Activated T-cell treated with anti-CD3 and anti-CD28 coated beads, Interleukin-2, amount 50 U/mL, for 24 hours (primary cell): Measurements from ENCODE around the gene TMEM219.

ENCODE experiments used
- DNase-seq: peaks from one replicate; pipeline ENCODE4 v3.0.0-alpha.2; 2020
- H3K27ac Mint-ChIP-seq: 2 replicates; pipeline ENCODE4 v1.8.0; 2020; ENCODE audit warnings: mild to moderate bottlenecking, mixed read lengths
- H3K27me3 Mint-ChIP-seq: 2 replicates; pipeline ENCODE4 v1.8.0; 2020; ENCODE audit warnings: mixed read lengths
- H3K36me3 Mint-ChIP-seq: 2 replicates; pipeline ENCODE4 v1.8.0; 2020; ENCODE audit warnings: low read depth, mixed read lengths
- H3K4me1 Mint-ChIP-seq: 2 replicates; pipeline ENCODE4 v1.8.0; 2020; ENCODE audit warnings: low read depth, mixed read lengths
- H3K4me3 Mint-ChIP-seq: 2 replicates; pipeline ENCODE4 v1.8.0; 2020; ENCODE audit warnings: mild to moderate bottlenecking, moderate library complexity, mixed read lengths
- H3K9me3 Mint-ChIP-seq: 2 replicates; pipeline ENCODE4 v1.8.0; 2020; ENCODE audit warnings: mixed read lengths

The TMEM219 gene, protein sequence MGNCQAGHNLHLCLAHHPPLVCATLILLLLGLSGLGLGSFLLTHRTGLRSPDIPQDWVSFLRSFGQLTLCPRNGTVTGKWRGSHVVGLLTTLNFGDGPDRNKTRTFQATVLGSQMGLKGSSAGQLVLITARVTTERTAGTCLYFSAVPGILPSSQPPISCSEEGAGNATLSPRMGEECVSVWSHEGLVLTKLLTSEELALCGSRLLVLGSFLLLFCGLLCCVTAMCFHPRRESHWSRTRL

DNA sequence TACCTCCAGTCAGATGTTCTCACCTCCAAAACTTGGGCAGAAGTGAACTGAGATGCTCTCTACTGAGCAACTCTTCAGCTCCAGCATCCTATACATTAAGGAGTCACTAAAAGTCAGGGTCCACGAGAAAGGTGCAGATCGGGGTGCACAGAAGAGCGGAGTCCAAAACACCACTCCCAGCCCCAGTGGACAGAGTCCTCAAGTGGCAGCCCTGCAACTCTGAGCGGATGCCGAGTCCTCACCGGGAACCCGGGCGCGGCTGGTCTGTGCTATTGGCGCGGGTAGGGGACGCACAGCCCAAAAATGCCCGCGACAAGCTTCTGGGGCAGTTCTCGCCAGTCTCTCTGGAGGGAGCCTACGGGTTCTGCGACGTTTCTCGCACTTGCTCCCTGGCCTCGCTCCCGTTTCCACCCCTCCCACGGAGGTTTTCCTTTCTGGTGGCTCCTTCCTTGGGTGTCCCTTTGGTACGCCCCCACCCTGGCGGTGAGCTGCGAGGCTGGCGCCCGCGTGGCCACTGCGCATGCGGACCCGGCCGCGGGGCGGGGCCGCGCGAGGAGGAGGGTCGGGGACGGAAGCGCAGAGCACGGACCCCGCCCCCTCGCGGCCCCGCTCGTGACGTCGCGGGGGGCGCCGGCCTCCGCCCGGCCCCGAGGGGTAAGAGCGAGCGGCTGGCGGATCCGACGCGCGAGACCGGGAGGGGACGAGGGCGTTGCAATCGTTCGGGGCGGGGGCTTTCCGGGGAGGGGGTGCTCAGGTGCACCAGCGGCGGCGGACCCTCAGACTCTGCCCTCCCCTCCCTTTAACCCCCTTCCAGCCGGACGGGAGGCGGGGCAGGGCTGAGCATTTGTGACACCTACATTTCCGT, at the start of gene TMEM219:
Gene TMEM219 (plus strand): TSS at position 601 of the 865 bp plus-strand sequence. CDS start 1,065 bp downstream, outside the sequence.
- Mint-ChIP-seq H3K36me3 (peaks cover 9% of the 10 kb centered on the region), H3K4me1 (peaks cover 26% of the 10 kb centered on the region), H3K9me3 (no peaks in the 10 kb centered on the region), H3K27me3 (no peaks in the 10 kb centered on the region), H3K4me3 (peak within 1 kb of the TSS; percentile 82), H3K27ac (peak within 1 kb of the TSS; percentile 93)
- peak; percentile 98 for DNase-seq

DNA sequence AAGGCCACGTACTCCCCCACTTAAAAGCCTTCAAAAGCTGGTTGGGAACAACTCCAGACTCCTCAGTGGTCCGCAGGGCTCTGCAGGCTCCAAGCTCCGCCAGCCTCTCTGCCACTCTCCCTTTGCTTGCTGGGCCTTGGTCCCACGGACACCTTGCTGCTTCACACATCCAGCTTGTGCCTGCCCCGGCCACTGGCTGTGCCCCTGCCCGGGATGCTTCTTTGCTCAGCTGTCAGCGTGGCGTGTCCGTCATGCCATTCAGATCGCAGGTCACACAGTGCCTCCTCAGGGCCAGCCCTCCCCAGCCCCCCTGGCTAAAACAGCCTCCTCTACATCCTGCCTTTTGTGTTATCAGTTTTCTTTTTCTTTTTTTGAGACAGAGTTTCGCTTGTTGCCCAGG, 49.8 kb upstream of the TMEM219 start:
- Mint-ChIP-seq H3K4me1 (peaks cover 9% of the 10 kb centered on the region), H3K36me3 (peaks cover 69% of the 10 kb centered on the region), H3K27me3 (no peaks in the 10 kb centered on the region), H3K9me3 (no peaks in the 10 kb centered on the region), H3K4me3 (no peak overlapping the region), H3K27ac (no peak overlapping the region)
- DNase-seq, result no peak

DNA sequence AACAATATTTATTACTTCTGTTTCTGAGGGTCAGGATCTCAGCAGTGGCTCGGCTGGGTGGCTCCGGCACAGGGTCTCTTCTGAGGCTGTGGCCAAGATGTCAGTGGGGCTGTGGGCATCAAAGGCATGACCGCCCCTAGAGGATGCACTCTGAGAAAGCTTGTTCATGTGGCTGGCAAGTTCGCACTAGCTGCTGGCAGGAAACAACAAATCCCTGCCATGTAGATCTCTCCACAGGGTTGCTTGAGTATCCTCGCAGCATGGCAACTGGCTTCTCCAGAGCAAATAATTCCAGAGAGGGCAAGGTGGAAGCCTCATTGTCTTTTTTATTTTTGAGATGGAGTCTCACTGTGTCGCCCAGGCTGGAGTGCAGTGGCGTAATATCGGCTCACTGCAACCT, 48.4 kb upstream of the TMEM219 start:
- H3K4me3 Mint-ChIP-seq, result no peak overlapping the region
- peaks cover 72% of the 10 kb centered on the region for H3K36me3 Mint-ChIP-seq
- no peak overlapping the region for H3K27ac Mint-ChIP-seq
- no peak for DNase-seq
- no peaks in the 10 kb centered on the region for H3K27me3 Mint-ChIP-seq
- no peaks in the 10 kb centered on the region for H3K9me3 Mint-ChIP-seq
- H3K4me1 Mint-ChIP-seq, result peaks cover 9% of the 10 kb centered on the region

DNA sequence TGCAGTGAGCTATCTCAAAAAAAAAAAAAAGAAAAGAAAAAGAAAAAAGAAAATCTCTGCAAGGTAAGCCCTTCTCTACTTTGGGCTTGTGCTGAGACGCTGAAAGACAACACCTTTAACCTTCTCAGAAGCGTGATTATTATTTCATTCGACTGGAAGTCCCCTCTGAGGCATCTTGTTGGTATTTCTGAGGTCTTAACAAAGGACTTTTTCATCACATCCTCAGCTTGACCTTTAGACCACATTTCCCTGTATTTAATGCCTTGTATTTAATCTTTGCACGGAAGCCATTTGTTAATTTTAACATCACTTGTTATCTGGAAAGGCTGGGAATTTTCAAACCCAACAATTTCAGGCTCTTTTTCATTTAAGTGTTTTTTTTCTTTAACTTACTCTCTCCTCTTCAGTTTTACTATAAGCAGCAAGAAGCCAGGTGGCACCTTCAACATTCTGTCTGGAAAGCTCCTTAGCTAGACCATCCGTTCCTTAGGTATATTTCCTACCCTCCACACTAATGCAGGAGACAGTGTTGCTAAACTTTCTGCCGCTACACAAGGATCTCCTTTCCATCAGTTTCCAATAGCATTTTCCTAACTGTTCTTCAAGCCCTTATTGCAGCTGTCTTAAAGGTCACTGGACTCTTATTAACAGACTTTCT, 46.2 kb upstream of the TMEM219 start:
- Mint-ChIP-seq H3K9me3 (no peaks in the 10 kb centered on the region), H3K27ac (peak overlapping the region; percentile 68), H3K27me3 (no peaks in the 10 kb centered on the region), H3K4me1 (peaks cover 13% of the 10 kb centered on the region), H3K36me3 (peaks cover 81% of the 10 kb centered on the region), H3K4me3 (no peak overlapping the region)
- no peak for DNase-seq

DNA sequence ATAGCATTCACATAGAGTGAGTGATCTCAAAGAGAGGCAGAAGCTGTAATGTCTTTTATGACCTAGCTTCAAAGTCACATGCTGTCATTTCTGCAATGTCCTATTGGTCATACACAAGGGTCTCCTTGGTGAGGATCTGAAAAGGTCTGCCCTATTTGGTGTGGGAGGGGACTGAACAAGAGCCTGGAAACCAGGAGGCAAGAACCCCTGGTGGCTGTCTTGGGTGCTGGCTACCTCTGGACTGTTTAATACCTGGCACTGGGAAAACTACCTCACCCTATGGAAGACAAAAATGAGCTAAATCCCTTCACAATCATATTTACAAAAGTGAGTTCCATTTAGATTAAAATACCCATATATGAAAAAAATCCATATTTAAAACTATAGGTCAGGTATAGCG, 44.9 kb upstream of the TMEM219 start:
- DNase-seq, result no peak
- no peak overlapping the region for H3K27ac Mint-ChIP-seq
- peaks cover 18% of the 10 kb centered on the region for H3K4me1 Mint-ChIP-seq
- H3K27me3 Mint-ChIP-seq, result no peaks in the 10 kb centered on the region
- peaks cover 86% of the 10 kb centered on the region for H3K36me3 Mint-ChIP-seq
- H3K9me3 Mint-ChIP-seq, result no peaks in the 10 kb centered on the region
- no peak overlapping the region for H3K4me3 Mint-ChIP-seq

DNA sequence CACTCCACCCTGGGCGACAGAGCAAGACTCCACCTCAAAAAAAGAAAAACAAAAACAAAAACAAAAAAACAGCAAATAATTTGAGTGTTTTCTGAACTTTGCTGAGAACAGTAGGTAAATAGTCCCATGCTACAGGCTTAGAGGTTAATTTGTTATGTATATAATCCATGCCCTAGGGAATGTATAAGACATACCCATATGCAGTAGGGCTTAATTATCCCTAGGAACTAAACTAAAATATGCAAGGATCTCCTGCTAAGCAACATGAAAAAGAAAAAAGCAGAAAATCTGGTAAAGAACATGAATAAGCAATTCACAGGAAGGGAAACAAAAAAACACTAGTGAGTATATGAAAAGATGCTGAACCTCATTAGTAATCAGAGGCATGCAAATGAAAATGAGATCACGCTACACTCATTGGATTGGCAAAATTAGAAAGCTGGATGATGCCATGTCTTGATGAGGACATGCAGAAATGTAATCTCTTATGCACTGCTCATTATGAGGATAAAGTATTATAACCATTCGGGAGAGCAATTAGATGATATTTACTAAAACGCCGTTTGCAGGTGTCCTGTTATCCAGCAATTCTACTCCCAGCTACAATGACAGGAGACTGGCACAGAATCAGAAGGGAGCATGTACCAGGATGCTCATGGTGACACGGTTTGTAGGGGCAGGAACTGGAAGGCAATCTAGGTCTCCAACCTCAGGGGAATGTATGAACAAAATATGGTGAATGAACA, 41.4 kb upstream of the TMEM219 start:
- no peak overlapping the region for H3K27ac Mint-ChIP-seq
- H3K36me3 Mint-ChIP-seq, result peaks cover 86% of the 10 kb centered on the region
- H3K4me3 Mint-ChIP-seq, result no peak overlapping the region
- peaks cover 38% of the 10 kb centered on the region for H3K4me1 Mint-ChIP-seq
- no peaks in the 10 kb centered on the region for H3K9me3 Mint-ChIP-seq
- no peak for DNase-seq
- H3K27me3 Mint-ChIP-seq, result no peaks in the 10 kb centered on the region

DNA sequence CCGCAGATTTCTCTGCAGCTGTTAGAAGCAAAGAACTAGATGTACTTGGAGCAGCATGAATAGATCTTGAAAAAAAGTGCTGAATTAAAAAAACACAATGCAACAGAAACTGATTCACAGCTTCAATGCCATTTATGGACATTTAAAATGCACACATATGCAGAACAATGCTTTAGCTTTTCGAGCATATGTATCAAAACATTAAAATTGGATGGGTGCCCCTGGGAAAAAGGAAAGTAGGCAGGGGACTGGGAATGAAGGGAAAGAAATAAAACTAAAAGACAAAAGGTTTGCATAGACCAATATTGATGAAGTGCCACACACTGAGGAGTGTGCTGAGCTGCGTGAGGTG, 40.9 kb upstream of the TMEM219 start:
- Mint-ChIP-seq H3K36me3 (peaks cover 83% of the 10 kb centered on the region), H3K9me3 (no peaks in the 10 kb centered on the region), H3K4me1 (peaks cover 33% of the 10 kb centered on the region), H3K4me3 (no peak overlapping the region), H3K27me3 (no peaks in the 10 kb centered on the region), H3K27ac (no peak overlapping the region)
- no peak for DNase-seq

DNA sequence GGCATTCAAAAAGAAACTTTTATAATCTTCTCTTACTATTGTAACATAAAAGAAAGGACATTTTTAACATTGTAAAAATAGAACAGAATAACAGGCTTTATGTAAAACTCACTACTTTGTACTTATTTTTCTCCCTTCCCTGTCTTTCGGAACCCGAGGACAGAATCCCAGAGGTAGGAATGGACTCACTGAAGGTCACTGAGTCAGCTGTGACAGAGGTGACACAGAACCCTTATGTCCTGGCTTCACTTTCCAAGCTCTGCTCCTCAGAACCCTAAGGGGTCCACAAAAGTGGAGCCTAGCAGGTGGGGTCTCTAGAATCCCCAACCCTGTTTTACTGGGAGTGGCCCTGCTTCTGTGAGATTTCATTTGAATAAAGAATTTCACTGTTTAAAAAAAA, 39.6 kb upstream of the TMEM219 start:
- H3K9me3 Mint-ChIP-seq, result no peaks in the 10 kb centered on the region
- no peak for DNase-seq
- H3K36me3 Mint-ChIP-seq, result peaks cover 73% of the 10 kb centered on the region
- no peak overlapping the region for H3K4me3 Mint-ChIP-seq
- H3K4me1 Mint-ChIP-seq, result peaks cover 42% of the 10 kb centered on the region
- no peaks in the 10 kb centered on the region for H3K27me3 Mint-ChIP-seq
- peak overlapping the region; percentile 22 for H3K27ac Mint-ChIP-seq

DNA sequence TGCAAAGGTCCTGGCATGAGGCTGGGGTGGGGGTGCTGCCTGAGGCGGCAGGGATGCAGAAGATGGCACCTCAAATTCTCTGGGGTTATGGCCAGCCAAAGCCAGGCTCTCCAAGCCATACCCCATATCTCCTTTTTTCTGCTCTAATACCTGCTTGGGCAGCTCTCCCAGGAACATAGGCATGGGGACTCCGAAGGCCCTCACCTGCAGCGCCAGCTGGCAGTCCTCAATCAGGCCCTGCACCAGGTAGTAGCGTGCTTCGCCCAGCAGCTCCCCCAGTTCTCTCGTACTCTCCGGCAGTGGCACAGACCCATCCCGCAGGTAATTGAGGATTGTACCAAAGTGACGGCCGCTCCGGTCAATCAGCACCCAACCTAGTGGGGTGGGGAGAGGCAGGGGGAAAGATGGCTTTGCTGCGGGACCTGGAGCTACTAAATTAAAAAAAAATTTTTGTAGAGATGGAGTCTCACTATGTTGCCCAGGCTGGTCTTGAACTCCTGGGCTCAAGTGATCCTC, 38.8 kb upstream of the TMEM219 start:
- Mint-ChIP-seq H3K36me3 (peaks cover 66% of the 10 kb centered on the region), H3K27ac (peak overlapping the region; percentile 22), H3K4me3 (no peak overlapping the region), H3K27me3 (no peaks in the 10 kb centered on the region), H3K9me3 (no peaks in the 10 kb centered on the region), H3K4me1 (peaks cover 44% of the 10 kb centered on the region)
- no peak for DNase-seq

DNA sequence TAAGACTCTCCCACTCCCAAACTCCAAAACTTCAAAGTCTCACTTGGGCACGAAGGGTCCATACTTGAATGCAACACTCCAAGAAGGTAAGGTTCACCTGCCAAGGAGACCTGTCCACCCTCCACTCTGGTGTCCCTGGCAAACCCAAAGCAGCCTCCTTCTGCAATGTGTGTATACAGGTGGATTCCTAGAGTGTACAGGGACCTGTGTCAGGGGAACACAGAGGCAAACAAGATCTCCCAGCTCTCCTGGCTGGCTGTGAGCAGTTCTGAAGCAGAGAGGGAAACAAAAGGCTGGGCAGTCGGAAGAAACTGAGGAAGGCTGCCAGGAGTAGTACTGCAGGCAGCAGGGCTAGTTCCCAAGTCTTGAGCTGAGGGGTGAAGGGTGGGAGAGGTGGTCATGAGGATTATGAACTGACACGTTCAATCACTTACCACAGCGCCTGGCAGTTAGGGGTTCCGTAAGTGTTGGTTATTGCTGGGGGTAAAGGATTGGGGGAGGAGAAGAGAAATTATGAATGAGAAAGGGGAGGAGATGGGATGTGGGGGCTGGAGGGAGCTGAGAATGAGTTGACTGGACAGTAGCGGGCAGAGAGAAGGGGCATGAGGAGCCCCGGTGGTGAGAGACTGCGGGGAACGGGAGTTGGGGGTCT, 36.6 kb upstream of the TMEM219 start:
- Mint-ChIP-seq H3K27ac (peak overlapping the region; percentile 91), H3K27me3 (no peaks in the 10 kb centered on the region)

DNA sequence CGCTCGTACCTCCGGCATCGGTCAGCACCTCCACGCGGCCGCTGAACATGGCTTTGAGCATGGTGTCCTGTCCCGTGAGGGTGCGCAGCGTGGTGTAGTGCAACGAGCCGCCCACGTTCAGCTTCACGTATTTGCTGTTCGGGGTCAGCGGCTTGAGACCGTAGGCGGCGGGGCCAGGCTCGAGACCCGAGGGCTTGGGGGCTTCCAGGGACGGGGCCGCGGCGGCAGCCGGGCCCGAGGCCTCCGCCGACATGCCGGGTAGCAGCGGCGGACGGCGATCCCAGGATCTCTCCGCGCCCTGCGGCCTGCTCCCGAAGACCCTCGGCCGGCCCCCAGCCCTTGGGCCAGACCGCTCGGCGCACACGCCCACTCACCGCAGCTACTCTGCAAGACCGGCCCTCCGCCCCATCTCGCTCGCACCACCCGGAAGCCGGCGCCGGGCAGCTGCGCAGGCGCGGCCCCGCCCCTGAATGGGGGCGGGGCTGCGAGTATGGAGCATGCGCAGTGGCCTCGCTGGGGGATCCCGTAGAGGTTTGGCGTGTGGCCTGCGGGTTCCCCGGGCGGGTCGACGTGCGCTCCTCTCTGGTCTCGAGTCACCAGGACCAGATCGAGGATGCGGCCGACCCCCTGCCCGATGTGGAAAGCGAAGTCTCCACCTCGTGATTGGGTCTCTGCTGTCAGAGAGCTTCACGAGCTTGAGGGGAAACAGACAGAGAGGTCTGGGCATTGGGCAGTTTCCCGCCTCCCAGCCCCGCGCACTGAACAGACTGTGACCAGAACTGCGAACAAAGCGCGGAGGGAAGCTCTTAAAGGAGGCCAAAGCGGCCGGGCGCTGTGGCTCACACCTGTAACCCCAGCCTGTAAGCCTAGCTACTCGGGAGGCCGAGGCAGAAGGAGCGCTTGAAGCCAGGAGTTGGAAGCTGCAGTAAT, 35.8 kb upstream of the TMEM219 start, which contains the start of gene KCTD13:
Gene KCTD13 (minus strand): TSS at position 446 of the 930 bp plus-strand sequence. CDS start 193 bp downstream, at position 253.
- H3K9me3 Mint-ChIP-seq, result no peaks in the 10 kb centered on the region
- peak within 1 kb of the TSS; percentile 89 for H3K4me3 Mint-ChIP-seq
- H3K27me3 Mint-ChIP-seq, result no peaks in the 10 kb centered on the region
- peaks cover 43% of the 10 kb centered on the region for H3K36me3 Mint-ChIP-seq
- peak; percentile 99 for DNase-seq
- H3K4me1 Mint-ChIP-seq, result peaks cover 37% of the 10 kb centered on the region
- H3K27ac Mint-ChIP-seq, result peak within 1 kb of the TSS; percentile 97

More for the DNA sequence above, 36.6 kb upstream of the TMEM219 start:
- H3K4me1 Mint-ChIP-seq, result peaks cover 44% of the 10 kb centered on the region
- H3K4me3 Mint-ChIP-seq, result peak overlapping the region; percentile 89
- DNase-seq, result no peak
- H3K9me3 Mint-ChIP-seq, result no peaks in the 10 kb centered on the region
- peaks cover 51% of the 10 kb centered on the region for H3K36me3 Mint-ChIP-seq

DNA sequence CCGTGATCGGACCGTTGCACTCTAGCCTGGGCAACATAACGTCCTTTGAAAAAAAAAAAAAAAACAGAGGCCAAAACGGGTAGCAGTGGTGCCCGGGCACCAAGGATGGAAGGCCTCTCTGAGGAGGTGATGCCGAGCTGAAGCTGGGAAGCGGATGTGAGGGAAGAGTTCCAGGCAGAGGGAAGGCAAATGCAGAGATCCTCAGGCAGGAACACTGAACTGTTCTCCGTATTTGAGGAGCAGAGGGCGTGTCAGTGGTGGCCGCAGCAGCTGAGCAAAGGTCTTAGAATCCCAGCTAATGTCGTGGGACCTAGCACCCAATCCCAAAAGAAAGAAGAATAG, 35.2 kb upstream of the TMEM219 start:
- Mint-ChIP-seq H3K4me3 (peak overlapping the region; percentile 89), H3K4me1 (peaks cover 35% of the 10 kb centered on the region), H3K9me3 (no peaks in the 10 kb centered on the region), H3K27me3 (no peaks in the 10 kb centered on the region), H3K27ac (peak overlapping the region; percentile 97), H3K36me3 (peaks cover 37% of the 10 kb centered on the region)
- no peak for DNase-seq
